ENCODE results near the gene NLRC3.

The NLRC3 gene

DNA sequence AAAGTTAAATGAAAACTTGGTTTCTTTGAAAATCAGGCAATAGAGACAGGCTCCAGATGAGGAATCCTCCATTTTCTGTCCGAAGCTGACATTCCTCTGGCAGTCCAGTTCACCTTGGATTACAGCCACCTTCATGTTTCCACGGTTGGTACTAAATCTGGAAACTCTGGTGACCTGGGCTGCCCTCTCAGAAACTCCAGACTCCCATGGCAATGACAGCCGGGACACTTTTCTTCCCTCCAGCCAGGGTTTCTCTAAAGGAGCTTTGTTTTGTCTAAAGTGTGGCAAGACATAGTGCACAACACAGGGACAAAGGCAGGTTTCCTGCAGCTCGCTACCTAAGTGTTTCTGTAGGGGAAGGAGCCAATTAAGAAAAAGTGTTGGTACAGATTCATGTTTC is 40.4 kb downstream of the NLRC3 start:
- H2AFZ ChIP-seq (ENCODE audit: low read depth, low read length): no peak overlapping the region
- H4K8ac ChIP-seq (ENCODE audit: low read length): no peak overlapping the region
- no peaks in the 10 kb centered on the region for H3K27me3 ChIP-seq (ENCODE audit: control insufficient read depth in 1 of 2, insufficient read depth in 1 of 2, low read length in 2 of 2)
- no peaks in the 10 kb centered on the region for H3K9me3 ChIP-seq (ENCODE audit: control insufficient read depth, low read length)
- no peak overlapping the region for H3K4me3 ChIP-seq (ENCODE audit: insufficient read depth in 1 of 2, low read depth in 1 of 2, low read length in 2 of 2)
- no peak overlapping the region for H2BK5ac ChIP-seq (ENCODE audit: low read depth, low read length, poor library complexity, severe bottlenecking)
- peaks cover 39 to 76% of the 10 kb centered on the region in 2 experiments for H3K36me3 ChIP-seq (ENCODE audit: control insufficient read depth in 1 of 2, insufficient read depth in 2 of 2, low read depth in 1 of 2, low read length in 2 of 2)
- no peak overlapping the region for H2BK15ac ChIP-seq (ENCODE audit: low read depth, poor library complexity, severe bottlenecking)
- peak overlapping the region; percentile 78 for H3K9ac ChIP-seq (ENCODE audit: low read length)
- 86% methylated on average over 4 of the region's 4 CpGs for WGBS
- H3K4ac ChIP-seq (ENCODE audit: low read depth in 1 of 2, low read length in 2 of 2): no peak overlapping the region
- H3K27ac ChIP-seq (ENCODE audit: low read length, poor library complexity, severe bottlenecking): peak overlapping the region; percentile 11
- H2AK5ac ChIP-seq (ENCODE audit: low read length, severe bottlenecking): no peak overlapping the region
- H3K18ac ChIP-seq (ENCODE audit: low read depth in 1 of 2, low read length in 2 of 2): no peak overlapping the region
- no peak overlapping the region for H2BK12ac ChIP-seq (ENCODE audit: low read length in 2 of 2)
- H4K91ac ChIP-seq (ENCODE audit: low read length): no peak overlapping the region
- DNase-seq: no peak
- peaks cover 4% of the 10 kb centered on the region for H3K4me1 ChIP-seq (ENCODE audit: control insufficient read depth, insufficient read depth, low read depth, low read length)
- no peak overlapping the region for H3K4me2 ChIP-seq (ENCODE audit: low read length, poor library complexity, severe bottlenecking)
- no peaks in the 10 kb centered on the region for H3K79me1 ChIP-seq (replicated peaks; ENCODE audit: low read length, poor library complexity, severe bottlenecking)
- H2BK120ac ChIP-seq (ENCODE audit: low read depth, low read length): no peak overlapping the region
- no peak overlapping the region for H3K14ac ChIP-seq (ENCODE audit: low read length in 2 of 2)
- H3K23ac ChIP-seq (ENCODE audit: low read length in 2 of 2): no peak overlapping the region

DNA sequence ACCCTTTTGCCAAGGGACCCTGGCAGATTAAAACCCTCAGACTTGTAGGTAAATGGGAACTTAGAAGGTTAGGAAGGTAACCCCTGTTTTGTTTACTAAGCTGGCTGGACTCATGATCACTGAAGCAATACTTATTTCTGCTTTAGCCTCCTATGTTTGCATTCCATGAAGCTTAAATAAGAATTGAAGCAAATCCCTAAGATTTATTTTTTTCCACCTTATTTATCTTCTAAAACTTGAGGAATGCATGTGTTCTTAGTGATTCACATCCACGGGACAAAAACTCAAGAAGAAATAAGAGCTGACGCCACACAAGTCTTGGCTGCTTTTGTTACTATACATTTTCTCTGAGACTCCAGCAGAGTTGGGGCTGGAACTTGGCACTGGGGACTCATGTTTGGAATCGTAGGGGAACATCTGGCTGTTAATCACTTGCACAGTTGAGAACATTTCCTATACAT is 40.9 kb downstream of the NLRC3 start:
- no peak overlapping the region for H3K4me3 ChIP-seq (ENCODE audit: insufficient read depth in 1 of 2, low read depth in 1 of 2, low read length in 2 of 2)
- peaks cover 35 to 76% of the 10 kb centered on the region in 2 experiments for H3K36me3 ChIP-seq (ENCODE audit: control insufficient read depth in 1 of 2, insufficient read depth in 2 of 2, low read depth in 1 of 2, low read length in 2 of 2)
- H3K27me3 ChIP-seq (ENCODE audit: control insufficient read depth in 1 of 2, insufficient read depth in 1 of 2, low read length in 2 of 2): no peaks in the 10 kb centered on the region
- H3K4ac ChIP-seq (ENCODE audit: low read depth in 1 of 2, low read length in 2 of 2): no peak overlapping the region
- peak; percentile 53 for DNase-seq
- no peak overlapping the region for H2BK120ac ChIP-seq (ENCODE audit: low read depth, low read length)
- no peak overlapping the region for H4K91ac ChIP-seq (ENCODE audit: low read length)
- H4K8ac ChIP-seq (ENCODE audit: low read length): no peak overlapping the region
- H3K23ac ChIP-seq (ENCODE audit: low read length in 2 of 2): no peak overlapping the region
- peak overlapping the region; percentile 2 for H3K27ac ChIP-seq (ENCODE audit: low read length, poor library complexity, severe bottlenecking)
- H3K14ac ChIP-seq (ENCODE audit: low read length in 2 of 2): no peak overlapping the region
- H2BK12ac ChIP-seq (ENCODE audit: low read length in 2 of 2): no peak overlapping the region
- no peak overlapping the region for H2AFZ ChIP-seq (ENCODE audit: low read depth, low read length)
- H3K4me2 ChIP-seq (ENCODE audit: low read length, poor library complexity, severe bottlenecking): no peak overlapping the region
- no peaks in the 10 kb centered on the region for H3K79me1 ChIP-seq (replicated peaks; ENCODE audit: low read length, poor library complexity, severe bottlenecking)
- H3K18ac ChIP-seq (ENCODE audit: low read depth in 1 of 2, low read length in 2 of 2): no peak overlapping the region
- H2BK5ac ChIP-seq (ENCODE audit: low read depth, low read length, poor library complexity, severe bottlenecking): no peak overlapping the region
- peak overlapping the region; percentile 78 for H3K9ac ChIP-seq (ENCODE audit: low read length)
- H3K9me3 ChIP-seq (ENCODE audit: control insufficient read depth, low read length): no peaks in the 10 kb centered on the region
- WGBS: 91% methylated on average over 3 of the region's 3 CpGs
- H2AK5ac ChIP-seq (ENCODE audit: low read length, severe bottlenecking): no peak overlapping the region
- H2BK15ac ChIP-seq (ENCODE audit: low read depth, poor library complexity, severe bottlenecking): no peak overlapping the region
- H3K4me1 ChIP-seq (ENCODE audit: control insufficient read depth, insufficient read depth, low read depth, low read length): peaks cover 4% of the 10 kb centered on the region

DNA sequence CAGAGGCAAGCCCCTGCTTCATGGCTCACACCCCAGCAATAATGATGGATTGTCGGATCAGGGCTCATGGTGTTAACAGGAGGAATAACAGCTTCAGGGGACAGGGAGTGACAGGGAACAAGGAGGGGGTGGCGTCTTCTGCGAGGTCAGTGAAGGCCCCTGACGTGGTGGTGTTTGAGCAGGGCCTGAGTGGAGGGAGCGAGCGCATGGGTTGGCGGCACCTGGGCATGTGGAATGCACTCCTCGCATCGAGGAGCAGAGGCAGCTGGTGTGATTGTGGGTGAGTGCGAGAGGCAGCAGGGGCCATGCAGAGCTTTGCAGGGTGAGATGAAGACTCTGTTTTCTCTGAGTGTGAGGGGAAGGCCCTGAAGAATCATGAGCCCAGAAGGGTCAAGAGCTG is 43.1 kb downstream of the NLRC3 start:
- no peak overlapping the region for H3K4me2 ChIP-seq (ENCODE audit: low read length, poor library complexity, severe bottlenecking)
- H3K4ac ChIP-seq (ENCODE audit: low read depth in 1 of 2, low read length in 2 of 2): no peak overlapping the region
- H2BK12ac ChIP-seq (ENCODE audit: low read length in 2 of 2): no peak overlapping the region
- H3K27me3 ChIP-seq (ENCODE audit: control insufficient read depth in 1 of 2, insufficient read depth in 1 of 2, low read length in 2 of 2): no peaks in the 10 kb centered on the region
- no peak overlapping the region for H2AK5ac ChIP-seq (ENCODE audit: low read length, severe bottlenecking)
- no peaks in the 10 kb centered on the region for H3K79me1 ChIP-seq (replicated peaks; ENCODE audit: low read length, poor library complexity, severe bottlenecking)
- no peak overlapping the region for H3K23ac ChIP-seq (ENCODE audit: low read length in 2 of 2)
- H3K27ac ChIP-seq (ENCODE audit: low read length, poor library complexity, severe bottlenecking): no peak overlapping the region
- H2BK15ac ChIP-seq (ENCODE audit: low read depth, poor library complexity, severe bottlenecking): no peak overlapping the region
- H4K91ac ChIP-seq (ENCODE audit: low read length): no peak overlapping the region
- WGBS: 93% methylated on average over 10 of the region's 10 CpGs
- H3K14ac ChIP-seq (ENCODE audit: low read length in 2 of 2): no peak overlapping the region
- no peak overlapping the region for H2BK5ac ChIP-seq (ENCODE audit: low read depth, low read length, poor library complexity, severe bottlenecking)
- no peak for DNase-seq
- no peaks in the 10 kb centered on the region for H3K9me3 ChIP-seq (ENCODE audit: control insufficient read depth, low read length)
- no peak overlapping the region for H3K18ac ChIP-seq (ENCODE audit: low read depth in 1 of 2, low read length in 2 of 2)
- H4K8ac ChIP-seq (ENCODE audit: low read length): no peak overlapping the region
- no peak overlapping the region for H2AFZ ChIP-seq (ENCODE audit: low read depth, low read length)
- H3K9ac ChIP-seq (ENCODE audit: low read length): no peak overlapping the region
- no peak overlapping the region for H3K4me3 ChIP-seq (ENCODE audit: insufficient read depth in 1 of 2, low read depth in 1 of 2, low read length in 2 of 2)
- peaks cover 39 to 74% of the 10 kb centered on the region in 2 experiments for H3K36me3 ChIP-seq (ENCODE audit: control insufficient read depth in 1 of 2, insufficient read depth in 2 of 2, low read depth in 1 of 2, low read length in 2 of 2)
- H2BK120ac ChIP-seq (ENCODE audit: low read depth, low read length): no peak overlapping the region
- H3K4me1 ChIP-seq (ENCODE audit: control insufficient read depth, insufficient read depth, low read depth, low read length): peaks cover 4% of the 10 kb centered on the region

GRCh38 chr16:3532741-3533140 is 44.5 kb downstream of the NLRC3 start:
- Histone ChIP-seq H3K18ac (ENCODE audit: low read depth in 1 of 2, low read length in 2 of 2) (no peak overlapping the region), H3K9me3 (ENCODE audit: control insufficient read depth, low read length) (no peaks in the 10 kb centered on the region), H3K23ac (ENCODE audit: low read length in 2 of 2) (no peak overlapping the region), H3K36me3 (ENCODE audit: control insufficient read depth in 1 of 2, insufficient read depth in 2 of 2, low read depth in 1 of 2, low read length in 2 of 2) (peaks cover 46 to 78% of the 10 kb centered on the region in 2 experiments), H2BK15ac (ENCODE audit: low read depth, poor library complexity, severe bottlenecking) (no peak overlapping the region), H3K27me3 (ENCODE audit: control insufficient read depth in 1 of 2, insufficient read depth in 1 of 2, low read length in 2 of 2) (no peaks in the 10 kb centered on the region), H2AK5ac (ENCODE audit: low read length, severe bottlenecking) (no peak overlapping the region), H3K4me2 (ENCODE audit: low read length, poor library complexity, severe bottlenecking) (no peak overlapping the region), H2AFZ (ENCODE audit: low read depth, low read length) (no peak overlapping the region), H2BK120ac (ENCODE audit: low read depth, low read length) (no peak overlapping the region), H2BK12ac (ENCODE audit: low read length in 2 of 2) (no peak overlapping the region), H4K8ac (ENCODE audit: low read length) (no peak overlapping the region), H4K91ac (ENCODE audit: low read length) (no peak overlapping the region), H3K14ac (ENCODE audit: low read length in 2 of 2) (no peak overlapping the region), H3K4me3 (ENCODE audit: insufficient read depth in 1 of 2, low read depth in 1 of 2, low read length in 2 of 2) (no peak overlapping the region), H3K4ac (ENCODE audit: low read depth in 1 of 2, low read length in 2 of 2) (no peak overlapping the region), H2BK5ac (ENCODE audit: low read depth, low read length, poor library complexity, severe bottlenecking) (no peak overlapping the region), H3K79me1 (replicated peaks; ENCODE audit: low read length, poor library complexity, severe bottlenecking) (no peaks in the 10 kb centered on the region), H3K9ac (ENCODE audit: low read length) (no peak overlapping the region), H3K4me1 (ENCODE audit: control insufficient read depth, insufficient read depth, low read depth, low read length) (peaks cover 4% of the 10 kb centered on the region), H3K27ac (ENCODE audit: low read length, poor library complexity, severe bottlenecking) (no peak overlapping the region)
- 98% methylated on average over 12 of the region's 12 CpGs for WGBS
- no peak for DNase-seq

Measured in mesenchymal stem cell (in vitro differentiated cells and primary cell).